GM19455 (cell line): ENCODE measurements around the gene RSPO3.
"Not testable (repeated sequence)": the region's sequence is repeated elsewhere in the genome, so short reads cannot be mapped to it uniquely, and the experiment has no call there.

Source experiments
- ATAC-seq: cut with Tn5 transposase; IDR thresholded peaks from one replicate; pipeline ENCODE4 v1.9.1; 2021; ENCODE audit not compliant: unreplicated experiment

Gene RSPO3

DNA sequence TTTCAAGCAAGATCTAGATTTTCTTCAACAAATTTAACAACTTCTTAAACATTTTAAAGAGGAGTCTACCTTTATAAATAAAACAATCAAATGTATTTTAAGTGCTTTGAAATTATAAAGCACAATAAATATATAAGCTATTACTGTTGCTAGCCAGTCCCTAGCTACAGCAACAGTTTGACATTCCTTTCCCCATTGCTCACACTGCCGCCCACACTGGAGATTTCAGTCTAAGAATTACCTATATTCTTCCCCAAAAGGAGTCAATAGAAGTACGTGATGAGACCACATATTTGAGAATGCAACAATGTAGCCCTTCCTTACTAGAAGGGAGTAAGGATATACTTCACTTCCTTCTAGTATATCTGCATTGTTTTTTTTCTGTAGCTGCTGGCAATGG lies 82.8 kb downstream of the RSPO3 start:
- no peak for ATAC-seq

DNA sequence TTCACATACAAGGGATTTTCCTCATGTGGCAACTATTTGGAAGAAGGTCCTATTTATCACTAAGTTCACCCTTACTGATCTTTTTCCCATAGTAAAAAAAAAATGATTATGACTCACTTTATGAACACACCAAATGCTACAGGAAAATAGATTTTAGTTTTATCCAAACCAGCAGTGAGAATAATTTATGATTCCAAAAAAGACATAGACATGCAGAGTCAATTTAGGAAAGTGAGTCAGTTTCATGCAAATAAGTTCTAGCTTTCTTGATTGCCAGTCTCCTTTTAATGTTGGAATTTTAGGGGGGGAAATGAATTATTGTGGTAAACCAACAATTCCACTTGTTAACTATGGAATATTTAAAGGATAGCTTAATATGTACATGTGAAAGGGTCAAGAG lies 84.2 kb downstream of the RSPO3 start:
- no peak for ATAC-seq

DNA sequence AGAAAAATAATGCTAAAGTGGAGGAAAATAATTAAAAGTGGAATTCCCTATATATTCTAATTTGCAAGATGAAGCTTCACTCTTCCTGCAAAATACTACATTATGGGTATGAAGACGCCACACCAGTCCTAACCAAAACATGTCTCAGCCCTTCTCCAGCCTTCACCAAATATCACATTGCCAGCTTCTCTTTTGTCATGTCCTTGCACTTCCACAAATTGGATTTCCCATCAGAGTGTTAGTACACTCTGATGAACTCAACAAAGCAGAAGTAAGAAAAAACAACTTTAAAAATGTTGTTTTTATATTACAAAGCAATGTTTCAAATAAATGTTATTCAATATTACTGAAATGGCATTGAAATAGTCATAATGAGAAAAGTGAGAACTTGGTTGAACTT lies 85.8 kb downstream of the RSPO3 start:
- ATAC-seq, result no peak

DNA sequence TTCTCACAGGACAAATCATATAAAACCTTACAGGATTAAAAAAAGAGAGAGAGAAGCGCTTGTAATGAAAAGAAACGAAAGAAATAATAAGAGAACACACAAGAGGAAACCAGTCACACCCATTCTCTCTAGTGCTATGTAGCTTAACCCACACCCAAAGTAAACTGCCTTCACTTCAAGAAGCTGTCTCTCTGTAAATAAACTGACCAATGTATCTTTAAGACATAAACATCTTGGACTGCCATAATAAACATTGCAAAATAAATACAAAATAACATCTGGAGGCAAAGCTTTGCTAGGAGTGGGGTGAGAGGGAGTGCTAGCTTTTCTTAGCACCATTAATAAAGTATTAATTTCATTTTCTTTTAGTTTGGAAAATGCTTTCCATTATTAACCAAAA lies 86.6 kb downstream of the RSPO3 start:
- no peak for ATAC-seq

DNA sequence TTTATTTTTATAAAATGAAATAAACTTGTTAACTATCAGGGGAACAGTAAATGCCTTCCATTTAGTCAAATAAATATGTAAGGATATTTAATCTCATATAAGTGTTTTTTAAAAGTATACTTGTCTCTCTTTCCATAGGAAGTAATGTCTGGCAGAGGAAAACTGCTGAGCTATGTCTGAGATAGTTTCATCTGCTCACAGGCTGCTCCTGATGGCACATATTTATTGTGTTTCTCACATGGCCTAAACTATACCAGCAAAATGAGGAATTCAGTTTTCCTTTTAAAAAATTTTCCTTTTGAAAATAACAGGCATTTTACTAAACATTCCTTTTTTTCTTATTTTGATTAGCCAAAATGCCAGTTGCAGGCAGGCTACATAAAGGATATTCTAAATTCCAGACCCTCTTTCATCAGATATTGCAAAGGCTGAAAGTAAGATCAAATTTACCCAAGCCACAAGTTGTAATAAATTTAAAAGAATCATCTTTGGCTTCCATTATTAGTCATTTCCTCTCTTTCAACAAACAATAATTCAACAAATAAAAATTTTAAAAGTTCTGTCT lies 88.1 kb downstream of the RSPO3 start:
- ATAC-seq, result no peak

DNA sequence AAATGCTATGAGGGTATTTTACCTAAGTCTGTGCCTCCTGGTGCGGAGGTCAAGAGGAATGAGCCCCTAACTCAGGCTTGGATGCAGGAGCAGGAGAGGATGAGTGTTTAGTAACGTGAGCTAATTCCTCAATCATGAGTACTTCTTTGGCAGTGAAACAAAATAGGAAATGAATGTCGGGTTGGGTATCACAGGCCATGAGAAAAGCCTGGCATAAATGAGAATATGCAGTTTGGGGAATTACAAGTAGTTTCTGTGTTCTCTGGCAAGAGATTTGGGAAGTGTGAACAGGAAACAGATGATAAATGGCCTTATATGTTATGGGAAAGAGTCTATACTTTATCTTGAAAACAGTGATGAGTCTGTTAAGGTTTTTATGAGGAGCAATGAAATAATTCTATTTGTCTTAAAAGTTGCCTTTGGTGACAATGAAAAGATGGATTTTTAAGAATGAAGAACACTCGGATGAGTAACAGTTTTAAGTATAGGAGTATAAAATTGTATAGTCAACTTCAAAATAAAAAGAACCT lies 89.2 kb downstream of the RSPO3 start:
- no peak for ATAC-seq

DNA sequence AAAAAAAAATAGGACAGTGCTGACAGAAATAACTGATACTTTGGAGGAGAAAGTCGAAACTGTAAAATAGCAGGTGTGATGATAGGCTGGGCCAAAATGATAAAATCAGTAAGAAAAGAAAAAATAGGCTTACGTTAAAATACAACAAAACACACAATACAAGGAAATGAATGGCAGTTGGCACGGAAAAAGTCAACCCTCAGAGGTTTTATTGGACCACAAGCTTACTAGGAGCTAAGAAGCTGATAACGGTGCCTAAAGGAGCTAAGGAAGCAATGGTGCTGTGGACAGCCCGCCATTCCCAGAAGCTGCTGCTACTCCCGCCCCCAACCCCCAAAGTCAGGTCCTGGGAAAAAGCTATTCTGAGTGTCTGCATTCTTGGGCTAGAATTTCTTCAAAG lies 92.3 kb downstream of the RSPO3 start:
- no peak for ATAC-seq

DNA sequence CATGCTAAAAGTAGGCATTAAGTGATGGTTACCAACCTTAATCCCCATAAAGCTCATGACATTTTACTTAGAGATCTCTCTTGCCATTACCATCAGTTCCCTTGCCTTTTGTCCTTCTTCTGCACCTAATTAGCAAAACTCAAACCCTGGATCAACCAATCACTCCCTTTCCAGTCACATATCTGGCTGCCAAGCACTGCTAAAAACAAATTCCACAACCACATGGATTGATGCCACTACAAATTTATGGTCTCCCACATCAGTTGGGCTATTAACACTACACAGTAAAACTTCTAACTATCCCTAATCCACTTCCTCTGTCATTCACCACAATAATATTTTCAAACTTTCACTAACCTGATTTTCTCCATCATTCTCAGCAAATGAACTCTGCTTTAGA lies 93.9 kb downstream of the RSPO3 start:
- no peak for ATAC-seq

DNA sequence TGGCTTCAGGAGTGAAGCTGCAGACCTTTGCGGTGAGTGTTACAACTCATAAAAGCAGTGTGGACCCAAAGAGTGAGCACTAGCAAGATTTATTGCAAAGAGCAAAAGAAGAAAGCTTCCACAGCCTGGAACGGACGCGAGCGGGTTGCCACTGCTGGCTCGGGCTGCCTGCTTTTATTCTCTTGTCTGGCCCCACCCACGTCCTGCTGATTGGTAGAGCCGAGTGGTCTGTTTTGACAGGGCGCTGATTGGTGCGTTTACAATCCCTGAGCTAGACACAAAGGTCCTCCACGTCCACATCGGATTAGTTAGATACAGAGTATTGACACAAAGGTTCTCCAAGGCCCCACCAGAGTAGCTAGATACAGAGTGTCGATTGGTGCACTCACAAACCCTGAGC lies 95.6 kb downstream of the RSPO3 start:
- ATAC-seq, result not testable (repeated sequence)

DNA sequence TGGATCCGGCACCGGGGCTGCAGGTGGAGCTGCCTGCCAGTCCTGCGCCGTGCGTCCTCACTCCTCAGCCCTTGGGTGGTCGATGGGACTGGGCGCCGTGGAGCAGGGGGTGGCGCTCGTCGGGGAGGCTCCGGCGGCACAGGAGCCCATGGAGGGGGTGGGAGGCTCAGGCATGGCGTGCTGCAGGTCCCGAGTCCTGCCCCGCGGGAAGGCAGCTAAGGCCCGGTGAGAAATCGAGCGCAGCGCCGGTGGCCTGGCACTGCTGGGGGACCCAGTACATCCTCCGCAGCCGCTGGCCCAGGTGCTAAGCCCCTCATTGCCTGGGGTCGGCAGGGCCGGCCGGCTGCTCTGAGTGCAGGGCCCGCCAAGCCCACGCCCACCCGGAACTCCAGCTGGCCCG lies 96.1 kb downstream of the RSPO3 start:
- ATAC-seq, result not testable (repeated sequence)

DNA sequence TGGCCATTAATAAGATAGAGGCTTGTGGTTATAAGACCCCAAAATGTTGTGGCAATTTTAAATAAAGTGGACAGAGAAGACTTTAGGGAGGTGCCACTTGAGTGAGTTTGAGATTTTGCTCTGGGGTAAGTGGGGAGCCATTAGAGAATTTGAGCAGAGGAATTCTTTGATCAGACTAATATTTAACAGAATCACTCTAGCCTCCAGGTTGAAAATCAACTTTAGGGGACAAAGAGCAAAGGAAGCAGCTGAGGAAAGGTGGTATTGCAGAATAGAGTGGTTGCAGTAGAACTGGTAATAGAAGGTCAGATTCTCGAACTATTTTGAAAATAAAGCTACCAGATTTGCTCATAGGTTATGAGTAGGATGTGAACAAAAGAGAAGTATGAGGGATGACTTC lies 97.5 kb downstream of the RSPO3 start:
- ATAC-seq, result no peak

DNA sequence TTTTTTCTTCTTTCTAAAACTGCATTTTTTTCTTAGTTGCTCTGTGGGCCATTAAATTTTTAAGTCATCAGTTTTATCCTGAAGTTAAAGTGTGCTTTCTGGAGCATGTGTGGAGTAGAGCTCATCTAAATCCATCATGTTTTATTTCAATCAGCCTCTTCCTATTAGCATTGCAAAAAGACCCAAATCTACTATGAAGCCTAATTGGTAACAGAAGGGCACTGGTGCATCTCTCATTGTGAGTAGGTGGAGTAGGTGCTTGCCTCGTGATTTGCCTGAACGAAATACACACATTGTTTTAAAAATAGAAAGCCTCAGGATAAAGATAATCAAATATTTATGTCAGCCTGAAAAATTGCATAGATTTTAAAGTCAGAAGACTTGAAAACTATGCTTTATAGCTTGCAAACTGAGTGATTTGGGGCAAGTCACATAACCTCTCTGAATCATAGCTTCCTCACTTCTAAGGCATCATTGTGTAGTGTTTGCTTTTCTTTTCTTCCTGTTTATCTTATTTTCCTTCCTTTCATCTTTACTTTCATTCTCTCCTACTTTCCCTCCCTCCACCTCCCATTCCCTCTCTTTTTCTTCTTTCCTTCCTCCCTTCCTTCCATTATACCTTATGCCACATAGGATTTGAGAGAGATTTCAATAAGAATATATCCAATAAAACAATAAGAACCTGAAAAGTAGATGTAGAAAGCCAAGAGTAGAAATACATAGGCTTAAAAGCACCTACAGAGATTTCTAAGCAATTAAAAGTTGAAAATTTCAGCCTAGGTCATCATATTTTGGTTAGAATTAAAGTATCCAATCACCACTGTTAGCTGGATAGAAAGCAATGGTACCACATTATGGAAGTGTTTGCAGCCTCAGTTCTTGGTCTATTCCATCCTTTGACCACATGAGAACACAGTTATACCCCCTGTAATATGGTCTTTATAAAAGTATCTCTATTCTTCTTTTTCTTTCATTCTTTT lies 98.6 kb downstream of the RSPO3 start:
- ATAC-seq, result no peak

DNA sequence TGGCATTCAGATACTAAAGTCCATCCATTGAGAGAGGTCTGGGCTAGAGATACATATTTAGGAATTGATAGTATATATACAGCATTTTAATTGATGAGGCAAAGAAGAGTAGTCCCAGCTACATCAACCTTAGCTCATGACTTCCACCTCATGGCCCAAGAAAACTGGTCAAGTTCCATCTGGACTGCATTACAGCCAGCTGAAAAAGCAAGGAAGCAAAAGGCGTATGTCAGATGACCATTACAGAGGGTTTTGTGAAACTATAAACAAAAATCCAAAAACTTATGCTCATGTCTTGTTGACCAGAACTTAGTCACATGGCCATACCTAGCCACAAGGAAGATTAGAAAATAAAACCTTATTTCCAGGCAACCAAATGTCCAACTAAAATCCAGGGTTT lies 101.4 kb downstream of the RSPO3 start:
- no peak for ATAC-seq

DNA sequence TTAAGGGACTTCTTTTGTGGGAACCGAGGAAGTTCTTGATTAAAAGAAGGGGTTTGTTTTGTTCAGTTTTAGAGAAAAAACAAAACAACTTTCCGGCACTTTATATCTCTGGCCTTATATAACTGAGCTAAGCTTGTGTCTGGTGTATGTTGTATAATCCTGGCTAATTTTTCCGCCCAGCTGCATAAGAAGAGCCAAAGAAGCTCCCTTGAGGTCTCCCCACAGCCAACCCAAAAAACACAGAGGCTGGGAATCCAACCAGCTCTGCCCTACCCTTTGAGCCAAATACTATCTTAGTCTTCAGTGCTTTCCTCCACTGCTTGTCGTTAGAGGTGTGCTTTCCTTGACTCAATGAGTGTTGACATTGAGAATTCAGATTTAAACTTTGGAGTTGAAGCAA lies 102.7 kb downstream of the RSPO3 start:
- ATAC-seq, result no peak

DNA sequence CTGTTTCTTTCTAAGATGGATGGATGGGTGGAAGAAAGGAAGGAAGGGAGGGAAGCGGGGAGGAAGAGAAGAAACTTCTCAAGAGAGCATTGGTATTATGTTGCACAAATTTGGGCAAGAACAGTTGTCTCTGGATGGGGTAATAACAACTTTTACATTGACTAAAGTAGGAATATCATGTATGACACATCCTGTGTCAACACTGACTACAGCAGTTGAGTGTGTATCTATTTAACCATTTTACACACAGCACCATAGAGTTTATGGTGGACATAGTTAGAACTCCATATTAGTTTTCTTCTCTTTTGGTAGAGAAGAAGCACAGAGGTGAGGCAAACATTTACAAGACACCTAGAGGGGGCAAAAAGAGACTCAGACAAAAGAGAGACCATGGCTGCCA lies 103.9 kb downstream of the RSPO3 start:
- ATAC-seq, result no peak

DNA sequence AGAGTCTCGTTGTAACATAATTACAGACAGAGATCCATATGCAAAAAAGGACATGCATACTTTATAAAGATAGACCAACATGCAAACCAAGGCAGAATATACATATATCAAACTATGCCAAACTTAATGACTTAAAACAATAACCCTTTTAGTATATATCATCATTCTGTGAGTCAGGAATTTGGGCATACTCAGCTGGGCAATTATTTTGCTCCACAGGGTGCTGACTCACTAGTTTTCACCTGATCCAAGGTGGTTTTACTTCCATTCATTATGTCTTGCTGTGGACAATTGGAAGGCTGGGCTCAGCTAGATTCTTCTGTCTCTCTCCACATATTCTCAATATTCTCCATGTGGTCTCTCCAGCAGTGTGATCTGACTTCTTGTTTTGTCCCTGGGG lies 107.0 kb downstream of the RSPO3 start:
- no peak for ATAC-seq

DNA sequence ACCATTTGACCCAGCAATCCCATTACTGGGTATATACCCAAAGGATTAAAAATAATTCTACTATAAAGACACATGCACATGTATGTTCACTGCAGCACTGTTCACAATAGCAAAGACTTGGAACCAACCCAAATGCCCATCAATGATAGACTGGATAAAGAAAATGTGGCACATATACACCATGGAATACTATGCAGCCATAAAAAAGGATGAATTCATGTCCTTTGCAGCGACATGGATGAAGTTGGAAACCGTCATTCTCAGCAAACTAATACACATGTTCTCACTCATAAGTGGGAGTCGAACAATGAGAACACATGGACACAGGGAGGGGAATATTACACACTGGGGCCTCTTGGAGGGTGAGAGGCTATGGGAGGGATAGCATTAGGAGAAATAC lies 115.3 kb downstream of the RSPO3 start:
- not testable (repeated sequence) for ATAC-seq

DNA sequence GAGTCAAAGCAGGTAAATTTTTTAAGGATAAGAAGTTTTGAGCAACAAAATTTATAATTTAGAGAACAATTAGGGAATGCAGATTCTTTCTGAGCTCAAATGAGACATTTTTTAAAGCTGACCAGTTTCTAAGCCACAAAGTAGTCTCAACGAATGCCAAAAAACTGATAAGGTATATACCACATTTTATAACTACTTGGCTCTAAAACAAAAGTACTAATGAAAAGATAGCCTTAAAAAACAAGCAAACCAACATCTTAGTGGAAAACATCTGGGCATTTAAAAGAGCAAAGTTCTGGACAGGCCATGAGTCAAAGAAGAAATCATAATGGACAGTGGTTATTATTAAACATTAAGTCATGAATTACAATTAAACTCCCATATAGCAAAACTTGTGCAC lies 125.0 kb downstream of the RSPO3 start:
- no peak for ATAC-seq
